Cardiac fibroblast (primary cell): ENCODE data around the gene PRR16.
"Not testable (repeated sequence)": the region's sequence is repeated elsewhere in the genome, so short reads cannot be mapped to it uniquely, and the experiment has no call there.

Experiments used
- DNase-seq, 2 donors: peaks; one replicate each; pipeline versions ENCODE4 v3.0.0 to v3.0.0-alpha.2; 2010; ENCODE audit warnings: low read depth in 2 of 2
- H3K4me3 ChIP-seq, 2 donors: replicated peaks in 1 of 2; 1 replicate in 1 of 2; 2 replicates in 1 of 2; pipeline ENCODE4 v1.5.1; 2011; ENCODE audit warnings: low read depth in 2 of 2, low read length in 2 of 2, mild to moderate bottlenecking in 2 of 2, moderate library complexity in 1 of 2
- CTCF ChIP-seq: IDR thresholded peaks from one replicate; pipeline ENCODE4 v1.5.1; 2011; ENCODE audit warnings: low read depth, mild to moderate bottlenecking, low read length, inconsistent platforms

Gene PRR16

DNA sequence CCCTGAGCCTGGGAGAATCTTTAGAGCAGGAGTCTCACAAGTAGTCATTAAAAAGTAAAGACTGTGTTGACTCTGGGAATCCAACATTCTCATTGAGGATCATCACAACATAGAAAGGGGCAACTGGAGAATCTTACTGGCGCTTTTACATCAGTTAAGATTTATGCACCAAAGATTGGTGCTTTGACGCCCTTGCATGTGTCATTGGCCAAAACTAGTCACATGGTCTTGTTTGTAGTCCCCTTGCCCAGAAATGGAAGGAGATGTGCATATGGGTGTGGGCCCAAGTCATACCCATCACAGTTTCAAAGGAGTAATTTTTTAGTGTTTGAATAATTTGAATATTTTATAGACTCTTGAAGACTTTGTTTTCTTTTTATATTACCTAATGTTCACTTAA is 228.2 kb downstream of the PRR16 start:
- no peak for DNase-seq
- no peak for TF ChIP-seq CTCF
- no peak overlapping the region for H3K4me3 ChIP-seq

DNA sequence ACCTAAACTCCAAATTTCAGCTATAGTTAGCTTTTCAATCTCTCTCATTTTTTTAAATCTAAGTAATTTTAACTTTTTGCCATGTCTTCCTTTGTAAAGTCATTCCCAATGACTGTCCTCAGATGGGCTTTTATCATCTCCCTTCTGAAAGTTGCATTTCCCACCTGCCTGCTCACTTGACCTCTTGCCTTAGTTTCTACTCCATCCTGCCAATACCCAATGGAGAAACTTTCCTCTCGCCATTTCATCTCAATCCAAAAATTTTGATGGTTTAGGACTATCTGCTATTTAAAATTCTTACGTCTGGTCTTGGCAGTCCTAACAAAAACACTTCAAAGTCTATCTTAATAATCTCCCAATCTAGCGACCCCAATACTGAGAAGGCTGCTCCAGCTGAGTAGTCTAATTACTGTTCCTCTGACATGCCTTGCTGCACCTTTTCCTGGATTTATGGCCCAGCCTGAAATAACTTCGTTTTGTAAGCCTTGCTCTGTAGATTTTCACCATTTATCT is 231.3 kb downstream of the PRR16 start:
- DNase-seq = no peak
- H3K4me3 ChIP-seq = no peak overlapping the region
- TF ChIP-seq CTCF = no peak

- no peak overlapping the region for H3K4me3 ChIP-seq
- DNase-seq = no peak
- TF ChIP-seq CTCF = no peak
These were observed 233.0 kb downstream of the PRR16 start for GRCh38 chr5:120697147-120697546.

DNA sequence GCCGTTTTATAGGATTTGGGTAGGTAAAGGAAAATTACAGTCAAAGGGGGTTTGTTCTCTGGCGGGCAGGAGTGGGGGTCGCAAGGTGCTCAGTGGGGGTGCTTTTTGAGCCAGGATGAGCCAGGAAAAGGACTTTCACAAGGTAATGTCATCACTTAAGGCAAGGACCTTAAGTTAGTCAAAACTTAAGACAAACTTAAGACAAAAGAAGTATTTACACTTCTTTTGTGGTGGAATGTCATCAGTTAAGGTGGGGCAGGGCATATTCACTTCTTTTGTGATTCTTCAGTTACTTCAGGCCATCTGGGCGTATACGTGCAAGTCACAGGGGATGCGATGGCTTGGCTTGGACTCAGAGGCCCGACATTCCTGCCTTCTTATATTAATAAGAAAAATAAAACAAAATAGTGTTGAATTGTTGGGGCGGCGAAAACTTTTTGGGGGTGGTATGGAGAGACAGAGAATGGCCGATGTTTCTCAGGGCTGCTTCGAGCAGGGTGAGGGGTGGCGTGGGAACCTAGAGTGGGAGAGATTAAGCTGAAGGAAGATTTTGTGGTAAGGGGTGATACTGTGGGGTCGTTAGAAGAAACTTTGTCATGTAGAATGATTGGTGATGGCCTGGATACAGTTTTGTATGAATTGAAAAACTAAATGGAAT is 233.7 kb downstream of the PRR16 start:
- not testable (repeated sequence) for H3K4me3 ChIP-seq, DNase-seq

DNA sequence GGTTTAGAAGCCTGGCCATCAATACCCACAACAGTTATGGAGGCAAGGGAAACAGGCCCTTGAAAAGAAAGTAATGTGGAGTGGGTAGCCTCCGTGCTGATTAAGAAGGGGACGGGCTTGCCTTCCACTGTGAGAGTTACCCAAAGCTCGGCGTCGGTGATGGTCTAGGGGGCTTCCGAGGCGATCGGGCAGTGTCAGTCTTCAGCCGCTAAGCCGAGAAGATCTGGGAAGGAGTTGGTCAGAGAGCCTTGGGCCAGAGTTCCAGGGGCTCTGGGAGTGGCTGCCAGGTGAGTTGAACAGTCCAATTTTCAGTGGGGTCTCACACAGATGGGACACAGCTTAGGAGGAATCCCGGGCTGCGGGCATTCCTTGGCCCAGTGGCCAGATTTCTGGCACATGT is 236.6 kb downstream of the PRR16 start:
- DNase-seq, H3K4me3 ChIP-seq: not testable (repeated sequence)

DNA sequence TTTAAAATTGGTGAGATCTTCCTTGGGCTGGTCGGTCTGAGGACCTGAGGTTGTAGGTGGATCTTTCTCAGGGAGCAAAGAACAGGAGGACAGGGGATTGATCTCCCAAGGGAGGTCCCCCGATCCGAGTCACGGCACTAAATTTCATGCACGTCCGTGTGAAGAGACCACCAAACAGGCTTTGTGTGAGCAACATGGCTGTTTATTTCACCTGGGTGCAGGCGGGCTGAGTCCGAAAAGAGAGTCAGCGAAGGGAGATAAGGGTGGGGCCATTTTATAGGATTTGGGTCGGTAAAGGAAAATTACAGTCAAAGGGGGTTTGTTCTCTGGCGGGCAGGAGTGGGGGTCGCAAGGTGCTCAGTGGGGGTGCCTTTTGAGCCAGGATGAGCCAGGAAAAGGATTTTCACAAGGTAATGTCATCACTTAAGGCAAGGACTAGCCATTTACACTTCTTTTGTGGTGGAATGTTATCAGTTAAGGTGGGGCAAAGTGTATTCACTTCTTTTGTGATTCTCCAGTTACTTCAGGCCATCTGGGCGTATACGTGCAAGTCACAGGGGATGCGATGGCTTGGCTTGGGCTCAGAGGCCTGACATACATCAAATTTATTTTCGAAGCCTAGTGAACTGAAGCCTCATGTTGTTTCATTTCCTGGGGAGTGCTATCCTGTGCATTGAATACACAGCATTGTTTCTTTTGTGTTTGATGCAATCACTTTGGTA is 238.9 kb downstream of the PRR16 start:
- H3K4me3 ChIP-seq, DNase-seq: not testable (repeated sequence)

- no peak for TF ChIP-seq CTCF
- no peak for DNase-seq
- no peak overlapping the region for H3K4me3 ChIP-seq
These were observed 240.0 kb downstream of the PRR16 start for GRCh38 chr5:120703918-120704587.

- TF ChIP-seq CTCF = no peak
- H3K4me3 ChIP-seq = no peak overlapping the region
- DNase-seq = no peak
These were observed 242.8 kb downstream of the PRR16 start for GRCh38 chr5:120706877-120707276.
